Aorta (tissue), 5 donors: ENCODE measurements around the gene PDE1A. TPM values are rescaled to one million over a fixed set of nuclear protein-coding genes. Genes with fewer than 3 reads are reported as not detected.
A peak's percentile ranks its signal among the peaks of the same experiment; 100 is the strongest.

Experiments
- ATAC-seq: fragments of 200-7000 bp; cut with Tn5 transposase; one replicate; pipeline ENCODE4 v1.9.1; 2022; ENCODE audit warnings: moderate library complexity; ENCODE audit not compliant: low FRiP score
- DNase-seq, 2 donors: peaks; one replicate each; pipeline ENCODE4 v3.0.0-alpha.2; 2020
- H3K27ac ChIP-seq, 2 donors: one replicate each; pipeline ENCODE4 v1.5.1; 2013; ENCODE audit warnings: low read length in 2 of 2, mild to moderate bottlenecking in 2 of 2, moderate library complexity in 2 of 2, control low read depth in 1 of 2, inconsistent platforms in 1 of 2, low read depth in 1 of 2
- H3K27me3 ChIP-seq, 2 donors: one replicate each; pipeline ENCODE4 v1.6.1; 2013; ENCODE audit warnings: control low read depth in 1 of 2, low read length in 1 of 2, mild to moderate bottlenecking in 1 of 2, moderate library complexity in 1 of 2; ENCODE audit not compliant: insufficient read depth in 2 of 2, control insufficient read depth in 1 of 2
- H3K36me3 ChIP-seq, 2 donors: one replicate each; pipeline ENCODE4 v1.6.1; 2013; ENCODE audit warnings: control low read depth in 1 of 2, low read length in 1 of 2, mild to moderate bottlenecking in 1 of 2; ENCODE audit not compliant: insufficient read depth in 2 of 2, control insufficient read depth in 1 of 2
- H3K4me1 ChIP-seq, 2 donors: one replicate each; pipeline ENCODE4 v1.6.1; 2013; ENCODE audit warnings: low read length in 2 of 2, control low read depth in 1 of 2, mild to moderate bottlenecking in 1 of 2, moderate library complexity in 1 of 2; ENCODE audit not compliant: insufficient read depth in 2 of 2, control insufficient read depth in 1 of 2
- H3K4me3 ChIP-seq, 2 donors: one replicate each; pipeline ENCODE4 v1.5.1; 2013; ENCODE audit warnings: low read length in 2 of 2, control low read depth in 1 of 2, mild to moderate bottlenecking in 1 of 2
- H3K9me3 ChIP-seq: one replicate; pipeline ENCODE4 v1.6.1; 2013; ENCODE audit warnings: mild to moderate bottlenecking, low read length; ENCODE audit not compliant: control insufficient read depth
- WGBS, 2 donors: extraction: QIAGEN DNeasy Blood & Tissue Kit; methylation state at CpG; one replicate each; pipeline ENCODE4 v1.1.7; 2013; 5-methylcytosine and 5-hydroxymethylcytosine counted together
- intact Hi-C, 2 donors: fragments of 100-400 bp; cut with DNase I; formaldehyde crosslinking; loops; one replicate each; pipeline versions ENCODE4 v1.14.2 to v1.15.0; 2022
- long read RNA-seq, 2 donors: library from polyadenylated mRNA; unstranded; transcript quantifications; one replicate each; pipeline ENCODE4 v2.0.0, GENCODE V29; 2020 to 2021
- polyA plus RNA-seq, 2 donors: library from polyadenylated mRNA; stranded (reverse); fragments of 200-250 nt; gene quantifications; one replicate each; pipeline ENCODE4 v1.2.3, GENCODE V29; 2013
- total RNA-seq, 2 donors: library from RNA; stranded (reverse); fragmentation: NEBNext Ultra II Directional; extraction: Animal tissue kit (Norgen Biotek cat#: 25700); gene quantifications; one replicate each; pipeline ENCODE4 v1.2.1, GENCODE V29; 2021
- donor health status: healthy with polysubstance abuse.
- donor health status: Bipolar disorder and iron deficiency.
- donor health status: DM: no; HTN: no; CAD: no.
- donor health status: DM: no; HTN: no; CAD: no.
- donor health status: DM: yes; HTN: yes; CAD: no.

Gene PDE1A
- 10 to 100 TPM; 17.1 to 23.2 TPM for total RNA-seq
- 10 to 100 TPM; 31.9 to 34.1 TPM for polyA plus RNA-seq
- long read RNA-seq, donor 1, transcript PDE1A-201 (14 exons, 2,338 nt) = major isoform, 27 of 63 reads
- long read RNA-seq, donor 1, partial matches to known transcripts = 10 of 63 reads
- long read RNA-seq, donor 1, other reads (novel, unspliced or antisense) = 26 of 63 reads
- long read RNA-seq, donor 2, transcript PDE1A-201 (14 exons, 2,338 nt) = major isoform, 6 of 35 reads
- long read RNA-seq, donor 2, partial matches to known transcripts = 9 of 35 reads
- long read RNA-seq, donor 2, other reads (novel, unspliced or antisense) = 20 of 35 reads

GRCh38 chr2:182426918-182427240, at the start of gene PDE1A:
Gene PDE1A (minus strand): TSS chr2:182427036.
- Histone ChIP-seq H3K27ac (peak within 1 kb of the TSS; percentile 9 to 85), H3K36me3 (no peaks in the 10 kb centered on the region), H3K4me3 (peak within 1 kb of the TSS; percentile 90 to 93), H3K9me3 (no peaks in the 10 kb centered on the region), H3K4me1 (peaks cover 0 to 3% of the 10 kb centered on the region in 2 donors), H3K27me3 (no peaks in the 10 kb centered on the region)
- ATAC-seq = peak; percentile 55
- DNase-seq = no peak
- intact Hi-C loops = loop anchor here (10.0 kb wide), 2 partner anchors 182 to 218 kb away; no protein-coding TSS in a partner anchor
- 0 to 3% methylated on average over 3 of the region's 3 CpGs for WGBS, 2 donors

- Histone ChIP-seq H3K27me3 (no peaks in the 10 kb centered on the region), H3K27ac (no peak overlapping the region), H3K4me3 (no peak overlapping the region), H3K9me3 (no peaks in the 10 kb centered on the region), H3K4me1 (no peaks in the 10 kb centered on the region), H3K36me3 (no peaks in the 10 kb centered on the region)
- intact Hi-C loops = no loop called here
- DNase-seq (no peak), ATAC-seq (no peak)
- WGBS, 2 donors = 92 to 93% methylated on average over 4 of the region's 4 CpGs
Measured at GRCh38 chr2:182473635-182474034, 46.8 kb upstream of the PDE1A start.

- intact Hi-C loops = no loop called here
Measured at GRCh38 chr2:182463760-182464159, 36.9 kb upstream of the PDE1A start.

GRCh38 chr2:182456784-182457183, 29.9 kb upstream of the PDE1A start:
- DNase-seq (no peak), ATAC-seq (no peak)
- no peaks in the 10 kb centered on the region for H3K4me1 ChIP-seq
- intact Hi-C loops = no loop called here
- WGBS, 2 donors = 85 to 90% methylated on average over 4 of the region's 4 CpGs
- no peaks in the 10 kb centered on the region for H3K27me3 ChIP-seq
- no peak overlapping the region for H3K27ac ChIP-seq
- H3K9me3 ChIP-seq = no peaks in the 10 kb centered on the region
- no peaks in the 10 kb centered on the region for H3K36me3 ChIP-seq
- no peak overlapping the region for H3K4me3 ChIP-seq

More at GRCh38 chr2:182463760-182464159, 36.9 kb upstream of the PDE1A start:
- ATAC-seq (no peak), DNase-seq (no peak)
- H3K27me3 ChIP-seq = no peaks in the 10 kb centered on the region
- no peak overlapping the region for H3K27ac ChIP-seq
- no peaks in the 10 kb centered on the region for H3K36me3 ChIP-seq
- no peaks in the 10 kb centered on the region for H3K9me3 ChIP-seq
- no peaks in the 10 kb centered on the region for H3K4me1 ChIP-seq
- H3K4me3 ChIP-seq = no peak overlapping the region
- WGBS, 2 donors = 4% methylated on average over 1 of the region's 1 CpG

GRCh38 chr2:182452456-182452990, 25.7 kb upstream of the PDE1A start:
- Histone ChIP-seq H3K4me1 (peaks cover 0 to 4% of the 10 kb centered on the region in 2 donors), H3K36me3 (no peaks in the 10 kb centered on the region), H3K9me3 (no peaks in the 10 kb centered on the region), H3K27ac (no peak overlapping the region), H3K4me3 (no peak overlapping the region), H3K27me3 (no peaks in the 10 kb centered on the region)
- WGBS, 2 donors = 97 to 100% methylated on average over 2 of the region's 2 CpGs
- ATAC-seq (no peak), DNase-seq (no peak)
- intact Hi-C loops = no loop called here

- no peak for DNase-seq
- Histone ChIP-seq H3K27me3 (no peaks in the 10 kb centered on the region), H3K36me3 (no peaks in the 10 kb centered on the region), H3K4me1 (peaks cover 2 to 8% of the 10 kb centered on the region in 2 donors), H3K9me3 (no peaks in the 10 kb centered on the region), H3K27ac (no peak overlapping the region), H3K4me3 (no peak overlapping the region)
- ATAC-seq = no peak
- 97 to 98% methylated on average over 2 of the region's 2 CpGs for WGBS, 2 donors
- intact Hi-C loops = loop anchor here in 1 of 2 donors (10.0 kb wide), 1 partner anchor 74 kb away; no protein-coding TSS in a partner anchor
Measured at GRCh38 chr2:182448371-182448770, 21.5 kb upstream of the PDE1A start.

GRCh38 chr2:182447863-182448262, 21.0 kb upstream of the PDE1A start:
- intact Hi-C loops = loop anchor here in 1 of 2 donors (10.0 kb wide), 1 partner anchor 73 kb away; no protein-coding TSS in a partner anchor
- Histone ChIP-seq H3K4me1 (peaks cover 2 to 8% of the 10 kb centered on the region in 2 donors), H3K4me3 (no peak overlapping the region), H3K27ac (no peak overlapping the region), H3K27me3 (no peaks in the 10 kb centered on the region), H3K9me3 (no peaks in the 10 kb centered on the region), H3K36me3 (no peaks in the 10 kb centered on the region)
- ATAC-seq (no peak), DNase-seq (no peak)
- 40 to 43% methylated on average over 2 of the region's 2 CpGs for WGBS, 2 donors

- Histone ChIP-seq H3K27me3 (no peaks in the 10 kb centered on the region), H3K9me3 (no peaks in the 10 kb centered on the region), H3K4me1 (peaks cover 2 to 8% of the 10 kb centered on the region in 2 donors), H3K36me3 (no peaks in the 10 kb centered on the region), H3K27ac (peak overlapping the region in 1 of 2 donors; percentile 84), H3K4me3 (no peak overlapping the region)
- DNase-seq (no peak), ATAC-seq (no peak)
- 13 to 18% methylated on average over 2 of the region's 2 CpGs for WGBS, 2 donors
- intact Hi-C loops = loop anchor here in 1 of 2 donors (10.0 kb wide), 1 partner anchor 72 kb away; no protein-coding TSS in a partner anchor
Measured at GRCh38 chr2:182447163-182447562, 20.3 kb upstream of the PDE1A start.

- ATAC-seq (no peak), DNase-seq (no peak)
- no peak overlapping the region for H3K27ac ChIP-seq
- no peaks in the 10 kb centered on the region for H3K36me3 ChIP-seq
- peaks cover 2 to 8% of the 10 kb centered on the region in 2 donors for H3K4me1 ChIP-seq
- H3K27me3 ChIP-seq = no peaks in the 10 kb centered on the region
- H3K4me3 ChIP-seq = no peak overlapping the region
- no peaks in the 10 kb centered on the region for H3K9me3 ChIP-seq
- intact Hi-C loops = loop anchor here in 1 of 2 donors (10.0 kb wide), 1 partner anchor 71 kb away; no protein-coding TSS in a partner anchor
Measured at GRCh38 chr2:182446087-182446486, 19.3 kb upstream of the PDE1A start.
